Islet precursor cell (in vitro differentiated cells): Measurements from ENCODE around the gene ACCS.

Experiments
- DNase-seq: peaks from one replicate; pipeline ENCODE4 v3.0.0-alpha.2; 2018

ACCS gene, protein sequence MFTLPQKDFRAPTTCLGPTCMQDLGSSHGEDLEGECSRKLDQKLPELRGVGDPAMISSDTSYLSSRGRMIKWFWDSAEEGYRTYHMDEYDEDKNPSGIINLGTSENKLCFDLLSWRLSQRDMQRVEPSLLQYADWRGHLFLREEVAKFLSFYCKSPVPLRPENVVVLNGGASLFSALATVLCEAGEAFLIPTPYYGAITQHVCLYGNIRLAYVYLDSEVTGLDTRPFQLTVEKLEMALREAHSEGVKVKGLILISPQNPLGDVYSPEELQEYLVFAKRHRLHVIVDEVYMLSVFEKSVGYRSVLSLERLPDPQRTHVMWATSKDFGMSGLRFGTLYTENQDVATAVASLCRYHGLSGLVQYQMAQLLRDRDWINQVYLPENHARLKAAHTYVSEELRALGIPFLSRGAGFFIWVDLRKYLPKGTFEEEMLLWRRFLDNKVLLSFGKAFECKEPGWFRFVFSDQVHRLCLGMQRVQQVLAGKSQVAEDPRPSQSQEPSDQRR

DNA sequence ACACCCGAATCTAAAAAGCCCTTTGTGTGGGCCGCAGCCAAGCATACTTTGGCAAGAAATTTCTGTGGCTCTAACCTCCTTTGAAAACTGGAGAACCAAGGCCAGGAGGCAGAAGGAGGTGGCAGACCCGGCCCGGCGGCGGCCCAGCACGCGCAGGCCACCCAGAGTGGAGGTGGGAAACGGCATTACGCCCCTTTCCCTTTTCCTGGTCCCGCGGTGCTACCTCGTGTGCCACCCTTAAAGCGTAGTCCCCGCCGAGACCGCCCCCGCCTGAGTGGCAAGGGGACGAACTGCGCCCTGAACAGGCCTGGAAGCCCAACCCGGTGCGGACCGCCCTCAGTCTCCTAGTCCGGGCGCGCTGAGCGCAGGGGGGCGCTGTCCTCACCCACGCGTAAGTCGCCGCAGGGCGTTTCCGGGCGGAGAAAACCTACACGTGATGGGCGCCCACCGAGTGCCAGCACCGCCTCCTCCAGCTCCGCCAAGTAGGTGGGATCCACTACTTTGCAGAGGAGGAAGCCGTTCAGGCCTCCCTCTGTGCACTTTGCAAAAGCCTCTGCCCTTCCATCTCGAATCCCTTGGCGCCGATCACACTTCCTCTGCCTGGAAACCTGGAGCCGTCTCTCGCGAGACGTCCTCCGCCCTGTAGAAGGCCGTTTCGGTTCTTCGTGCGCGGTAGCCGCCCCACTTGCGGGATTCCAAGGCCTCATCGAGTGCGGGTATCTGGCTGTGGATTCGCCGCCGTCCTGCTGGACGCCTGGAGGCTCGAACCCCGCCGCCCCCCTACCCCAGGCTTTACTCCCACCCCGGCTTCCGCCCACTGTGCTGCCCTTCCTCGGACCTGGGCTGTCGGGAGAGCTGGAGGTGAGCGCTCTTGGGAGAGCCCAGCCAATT lies at the start of gene ACCS:
TSS of gene ACCS (plus strand) at position 430 of the 891 bp plus-strand sequence. CDS start 1,358 bp downstream, outside the sequence.
- DNase-seq: peak; percentile 97

- DNase-seq: peak; percentile 22
These were observed 49.3 kb upstream of the ACCS start for GRCh38 chr11:44016546-44017442.

GRCh38 chr11:44017443-44018126 lies 48.5 kb upstream of the ACCS start:
- DNase-seq: peak; percentile 13

- peak; percentile 52 for DNase-seq
These were observed 47.9 kb upstream of the ACCS start for GRCh38 chr11:44018127-44018521.

GRCh38 chr11:44018829-44019228 lies 47.2 kb upstream of the ACCS start:
- DNase-seq: no peak

- DNase-seq: no peak
These were observed 41.1 kb upstream of the ACCS start for GRCh38 chr11:44024977-44025376.

GRCh38 chr11:44025727-44026126 lies 40.3 kb upstream of the ACCS start:
- no peak for DNase-seq

DNA sequence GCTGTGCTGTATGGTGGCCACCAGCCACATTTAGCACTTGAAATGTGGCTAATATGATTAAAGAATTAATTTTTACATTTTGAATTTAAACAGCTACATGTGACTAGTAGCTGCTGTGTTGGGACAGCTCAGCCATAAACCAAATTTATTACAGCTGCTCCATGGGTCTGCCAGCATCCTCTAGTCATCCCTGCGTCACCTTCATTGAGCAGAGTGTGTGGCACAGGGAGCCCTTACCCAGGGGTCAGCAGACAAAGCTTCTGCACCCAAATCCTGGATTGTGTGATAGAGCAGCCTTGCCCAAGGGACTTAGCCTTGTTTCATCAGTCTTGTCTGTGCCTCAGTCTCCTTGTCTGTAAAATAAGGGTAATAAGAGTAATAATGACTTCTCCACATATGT lies 37.7 kb upstream of the ACCS start:
- DNase-seq: no peak

GRCh38 chr11:44028816-44029506 lies 37.1 kb upstream of the ACCS start:
- DNase-seq: no peak

- no peak for DNase-seq
These were observed 36.6 kb upstream of the ACCS start for GRCh38 chr11:44029507-44029845.

GRCh38 chr11:44029977-44030911 lies 35.8 kb upstream of the ACCS start:
- peak; percentile 68 for DNase-seq

- DNase-seq: no peak
These were observed 35.1 kb upstream of the ACCS start for GRCh38 chr11:44030996-44031395.

- no peak for DNase-seq
These were observed 34.5 kb upstream of the ACCS start for GRCh38 chr11:44031549-44031948.

- DNase-seq: no peak
These were observed 33.6 kb upstream of the ACCS start for GRCh38 chr11:44032299-44033085.

- no peak for DNase-seq
These were observed 32.6 kb upstream of the ACCS start for GRCh38 chr11:44033411-44033850.

DNA sequence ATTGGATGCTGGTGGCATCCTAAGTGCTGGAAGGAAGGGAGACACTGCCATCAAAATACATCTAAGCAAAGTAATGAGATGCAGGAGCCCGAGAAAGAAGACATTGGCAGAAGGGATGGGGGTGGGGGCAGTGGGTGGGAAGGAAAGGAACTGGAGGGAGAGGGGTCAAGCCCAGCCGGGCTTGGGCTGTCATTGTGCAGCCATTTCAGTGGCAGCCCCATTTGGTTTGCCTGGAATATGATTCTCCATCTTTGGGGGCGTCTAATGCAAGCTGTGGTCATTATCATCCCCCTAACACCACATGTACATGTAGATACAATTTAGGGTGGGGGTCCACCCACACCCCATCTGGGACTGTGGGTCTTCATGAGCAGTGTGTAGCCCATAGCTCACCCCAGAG lies 32.2 kb upstream of the ACCS start:
- DNase-seq: no peak

DNA sequence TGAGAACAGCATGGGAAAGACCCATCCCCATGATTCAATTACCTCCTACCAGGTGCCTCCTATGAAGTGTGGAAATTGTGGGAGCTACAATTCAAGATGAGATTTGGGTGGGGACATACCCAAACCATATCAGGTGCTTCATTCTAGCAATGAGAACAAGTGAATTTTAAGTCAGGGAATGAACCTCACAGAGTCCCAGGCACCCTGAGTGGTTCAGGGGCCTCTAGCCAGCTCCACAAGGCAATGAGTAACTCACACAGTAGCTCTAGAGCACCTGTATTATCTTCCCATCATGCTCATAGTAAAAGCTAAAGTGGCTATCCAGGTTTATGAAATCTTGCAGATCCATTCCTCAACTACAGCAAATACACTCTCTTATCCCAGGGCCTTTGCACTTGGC lies 31.4 kb upstream of the ACCS start:
- no peak for DNase-seq

DNA sequence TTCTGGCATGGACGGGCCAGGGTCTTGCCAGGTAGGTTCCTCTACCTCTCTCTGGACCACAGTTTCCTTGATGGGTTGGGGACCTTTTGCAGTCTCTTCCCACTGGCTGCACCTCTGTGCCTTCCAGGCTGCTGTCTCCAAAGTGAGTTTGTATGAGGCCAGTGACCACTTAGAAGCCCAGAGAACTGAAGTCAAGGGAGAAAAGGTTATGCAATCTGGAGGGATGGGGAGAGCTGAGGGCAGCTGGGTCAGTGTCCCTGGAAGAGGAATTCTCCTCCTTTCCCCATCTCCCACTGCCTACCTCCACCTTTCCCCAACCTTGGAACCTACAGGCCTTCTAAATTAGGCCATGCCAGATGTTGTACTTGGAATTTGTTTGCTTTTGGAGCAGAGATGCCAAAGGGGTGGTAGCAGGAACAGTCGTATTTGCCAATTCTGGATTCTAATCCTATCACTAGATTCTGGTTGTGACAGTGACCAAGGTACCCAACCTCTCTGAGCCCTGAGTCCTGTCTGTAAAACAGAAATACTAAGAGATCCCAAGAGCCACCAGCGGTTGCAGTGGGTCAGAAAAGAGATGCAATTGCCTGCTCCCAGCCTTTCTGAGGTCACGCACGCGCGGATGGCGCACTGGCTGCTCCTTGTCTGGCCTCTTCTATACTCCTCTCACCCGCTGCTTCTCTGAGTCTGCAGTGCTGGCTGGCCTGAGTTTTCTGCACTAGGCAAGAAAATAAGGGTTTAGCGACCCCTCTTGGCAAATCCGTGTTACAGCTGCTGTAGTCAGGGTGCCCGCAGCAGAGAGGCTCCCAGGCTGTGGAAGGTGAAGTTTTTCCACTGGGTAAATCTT lies 29.0 kb upstream of the ACCS start:
- DNase-seq: peak; percentile 93

- no peak for DNase-seq
These were observed 28.4 kb upstream of the ACCS start for GRCh38 chr11:44037658-44037998.
